Measurements from ENCODE around the gene KLC3. TPM values are rescaled to one million over a fixed set of nuclear protein-coding genes. Genes with fewer than 3 reads are reported as not detected.

The KLC3 gene
- total RNA-seq, 1 experiment from 2014 or later, result 0.49 TPM

GRCh38 chr19:45314708-45315245, 25.8 kb upstream of the KLC3 start:
- ATAC-seq (no peak), DNase-seq (ENCODE audit: low read depth, low spot score) (no peak)
- H3K27ac ChIP-seq (ENCODE audit: low read length), result no peak overlapping the region
- CTCF ChIA-PET, result no interaction called here
- no peak for TF ChIP-seq REST (IDR thresholded peaks at IDR 0.05; ENCODE audit: insufficient read depth in 1 of 2, low read depth in 2 of 2, low read length in 1 of 2)
- no TSS peak for BruUV-seq (replicated peaks)
- intact Hi-C loops (cut with micrococcal nuclease; ENCODE audit: unreplicated experiment), result no loop called here
- no peaks in the 10 kb centered on the region for H3K4me1 ChIP-seq (ENCODE audit: control insufficient read depth, insufficient read depth, low read length)
- POLR2A ChIA-PET, result no interaction called here
- H3K27me3 ChIP-seq (ENCODE audit: control insufficient read depth, insufficient read depth, low read length), result no peaks in the 10 kb centered on the region
- in situ Hi-C loops (cut with HindIII; ENCODE audit: low pct_unique_long_range_greater_than_20kb, low sequenced_read_pairs), result no loop called here
- H3K36me3 ChIP-seq (ENCODE audit: control insufficient read depth, insufficient read depth, low read length), result no peaks in the 10 kb centered on the region
- H3K4me3 ChIP-seq (ENCODE audit: low read depth in 2 of 2, low read length in 2 of 2), result no peak overlapping the region
- H3K9me3 ChIP-seq (ENCODE audit: control insufficient read depth, insufficient read depth, low read depth, low read length), result no peaks in the 10 kb centered on the region

- Histone ChIP-seq H3K4me1 (ENCODE audit: control insufficient read depth, insufficient read depth, low read length) (no peaks in the 10 kb centered on the region), H3K27me3 (ENCODE audit: control insufficient read depth, insufficient read depth, low read length) (no peaks in the 10 kb centered on the region), H3K4me3 (ENCODE audit: low read depth in 2 of 2, low read length in 2 of 2) (no peak overlapping the region), H3K27ac (ENCODE audit: low read length) (no peak overlapping the region), H3K36me3 (ENCODE audit: control insufficient read depth, insufficient read depth, low read length) (no peaks in the 10 kb centered on the region), H3K9me3 (ENCODE audit: control insufficient read depth, insufficient read depth, low read depth, low read length) (no peaks in the 10 kb centered on the region)
- no TSS peak for BruUV-seq (replicated peaks)
- ChIA-PET CTCF (no interaction called here), POLR2A (no interaction called here)
- intact Hi-C loops (cut with micrococcal nuclease; ENCODE audit: unreplicated experiment) (no loop called here), in situ Hi-C loops (cut with HindIII; ENCODE audit: low pct_unique_long_range_greater_than_20kb, low sequenced_read_pairs) (no loop called here)
- TF ChIP-seq CTCF (IDR thresholded peaks at IDR 0.05) (no peak), TCF7L2 (IDR thresholded peaks at IDR 0.05; ENCODE audit: low read depth, low read length) (no peak), SIN3A (IDR thresholded peaks at IDR 0.05; ENCODE audit: borderline replicate concordance, insufficient read depth, low read depth, low read length) (no peak), REST (IDR thresholded peaks at IDR 0.05; ENCODE audit: insufficient read depth in 1 of 2, low read depth in 2 of 2, low read length in 1 of 2) (no peak), POLR2AphosphoS5 (IDR thresholded peaks at IDR 0.05; ENCODE audit: low read depth, low read length) (no peak)
- ATAC-seq (no peak), DNase-seq (ENCODE audit: low read depth, low spot score) (no peak)
Observed at GRCh38 chr19:45315304-45315703, 25.2 kb upstream of the KLC3 start.

Data from Panc1 (cell line).